Liver (tissue), 3 donors: ENCODE measurements around the gene PRR13.

Experiments
- ATF3 ChIP-seq: IDR thresholded peaks from 2 replicates; pipeline ENCODE4 v1.6.1; 2016; ENCODE audit warnings: antibody characterized with exemption
- CTCF ChIP-seq: fragments of 150-350 bp; IDR thresholded peaks from 2 replicates; pipeline ENCODE4 v1.5.1; 2017; ENCODE audit warnings: improper control_type of control experiment, low read depth, low read length; ENCODE audit not compliant: missing input control
- JUND ChIP-seq, 2 donors: IDR thresholded peaks; 2 replicates each; pipeline ENCODE4 v1.6.1; 2016; ENCODE audit warnings: antibody characterized with exemption in 2 of 2
- MAX ChIP-seq: IDR thresholded peaks from 2 replicates; pipeline ENCODE4 v1.6.1; 2016; ENCODE audit warnings: antibody characterized with exemption
- YY1 ChIP-seq: IDR thresholded peaks from 2 replicates; pipeline ENCODE4 v1.6.1; 2016; ENCODE audit warnings: antibody characterized with exemption, mild to moderate bottlenecking
- donor health status: healthy.
- donor health status: healthy.

DNA sequence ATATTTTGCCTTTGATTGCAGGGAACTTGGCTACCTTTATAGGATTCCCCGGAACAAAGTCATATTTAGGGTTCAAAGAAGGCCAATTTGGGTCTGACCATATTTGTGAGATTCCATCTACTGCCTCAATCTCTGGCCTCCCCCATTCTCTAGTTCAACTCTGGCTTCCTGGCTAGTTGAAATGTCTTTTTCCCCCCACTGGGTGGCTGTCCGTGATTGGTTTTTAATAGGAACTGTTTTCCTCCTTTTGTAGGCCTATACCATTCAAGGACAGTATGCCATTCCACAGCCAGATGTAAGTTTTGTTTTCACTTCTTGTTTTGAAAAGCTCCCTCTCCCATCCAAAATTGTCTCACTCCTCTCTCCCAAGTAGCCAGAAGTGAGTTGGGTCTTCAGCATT lies 24.1 kb downstream of the PRR13 start:
- TF ChIP-seq CTCF = no peak
- no peak for TF ChIP-seq ATF3
- no peak for TF ChIP-seq YY1
- no peak for TF ChIP-seq MAX
- TF ChIP-seq JUND (IDR thresholded peaks at IDR 0.05) = no peak
